K562 (cell line): ENCODE measurements around the gene GPHN. TPM values are rescaled to one million over a fixed set of nuclear protein-coding genes. Genes with fewer than 3 reads are reported as not detected.

ENCODE experiments used
- ATAC-seq: fragments of 200-7000 bp; cut with Tn5 transposase; 3 replicates; pipeline ENCODE4 v1.9.1; 2020; ENCODE audit warnings: moderate library complexity
- BruUV-seq: library from RNA; stranded (reverse); fragments of 400-500 nt; replicated peaks from 2 replicates; lab custom pipeline; 2021; lab: Mats Ljungman, UMichigan
- CTCF ChIA-PET: fragments of 300-600 bp; formaldehyde crosslinking; extraction: SDS; loops from one replicate; lab custom pipeline; 2021; ENCODE audit warnings: low intra/inter-chr PET ratio; lab: Yijun Ruan, JAX
- POLR2A ChIA-PET: fragments of 300-600, 350-650 bp; sonication (Branson Sonifier 250); formaldehyde crosslinking; extraction: SDS; loops from one replicate; lab custom pipeline; 2021; ENCODE audit warnings: antibody characterized with exemption, inconsistent platforms; lab: Yijun Ruan, JAX
- DNase-seq, 4 experiments: peaks; one replicate each; pipeline versions ENCODE4 v3.0.0 to v3.0.0-alpha.2; 2011 to 2018; ENCODE audit warnings: low spot score in 3 of 4, mixed read lengths in 3 of 4; ENCODE audit errors: extremely low read depth in 1 of 4
- FAIRE-seq: peaks from 2 replicates; lab custom pipeline; 2011; peaks lifted over from hg19 to GRCh38; lab: Jason Lieb, UNC
- H2AFZ ChIP-seq: 2 replicates; pipeline ENCODE4 v1.6.0; 2011; ENCODE audit warnings: low read depth, low read length, control low read depth, inconsistent platforms
- H3K27ac ChIP-seq: fragments of 200-600 bp; 3 replicates; pipeline ENCODE4 v1.8.0; 2011; ENCODE audit warnings: low read depth, mild to moderate bottlenecking, control low read depth, inconsistent platforms, low read length, moderate library complexity, mixed read lengths; ENCODE audit errors: extremely low read depth
- H3K27me3 ChIP-seq, 2 experiments: fragments of 300-600 bp in 1 of 2; 2 replicates in 1 of 2; 3 replicates in 1 of 2; pipeline versions ENCODE4 v1.6.0 to v1.8.0; 2011; ENCODE audit warnings: inconsistent platforms in 2 of 2, low read length in 2 of 2, mild to moderate bottlenecking in 1 of 2, mixed read lengths in 1 of 2, moderate library complexity in 1 of 2; ENCODE audit not compliant: control insufficient read depth in 2 of 2, insufficient read depth in 2 of 2
- H3K36me3 ChIP-seq: fragments of 300-600 bp; 3 replicates; pipeline ENCODE4 v1.8.0; 2011; ENCODE audit warnings: mild to moderate bottlenecking, low read length, inconsistent platforms; ENCODE audit not compliant: control insufficient read depth, insufficient read depth
- H3K4me1 ChIP-seq, 2 experiments: fragments of 200-600 bp in 1 of 2; replicated peaks in 1 of 2; 2 replicates in 1 of 2; 3 replicates in 1 of 2; pipeline versions ENCODE4 v1.5.1 to v1.8.0; 2011; ENCODE audit warnings: inconsistent platforms in 2 of 2, low read length in 2 of 2, mild to moderate bottlenecking in 1 of 2, mixed read lengths in 1 of 2, moderate library complexity in 1 of 2; ENCODE audit not compliant: control insufficient read depth in 2 of 2, insufficient read depth in 2 of 2
- H3K4me2 ChIP-seq: 2 replicates; pipeline ENCODE4 v1.6.1; 2011; ENCODE audit warnings: low read length, control low read depth, inconsistent platforms, mixed read lengths; ENCODE audit not compliant: insufficient read depth
- H3K4me3 ChIP-seq: fragments of 200-600 bp; sonication (generic), shearing (Covaris generic); 2 replicates; pipeline ENCODE4 v1.5.1; 2016; ENCODE audit warnings: control low read depth, inconsistent platforms
- H3K79me2 ChIP-seq: fragments of 200-600 bp; 3 replicates; pipeline ENCODE4 v1.8.0; 2011; ENCODE audit warnings: low read length, inconsistent platforms; ENCODE audit not compliant: control insufficient read depth, insufficient read depth
- H3K9ac ChIP-seq, 2 experiments: 2 replicates each; pipeline versions ENCODE4 v1.6.0 to v1.6.1; 2011; ENCODE audit warnings: low read depth in 2 of 2, low read length in 2 of 2, control low read depth in 1 of 2, inconsistent platforms in 1 of 2, mild to moderate bottlenecking in 1 of 2, mixed read lengths in 1 of 2; ENCODE audit not compliant: insufficient read depth in 1 of 2
- H3K9me1 ChIP-seq: one replicate; pipeline ENCODE4 v1.6.0; 2011; ENCODE audit warnings: inconsistent platforms, mild to moderate bottlenecking, low read length, moderate library complexity; ENCODE audit not compliant: control insufficient read depth, insufficient read depth
- H3K9me3 ChIP-seq: replicated peaks from 2 replicates; pipeline ENCODE4 v1.5.1; 2011; ENCODE audit warnings: low read depth, low read length, inconsistent platforms; ENCODE audit not compliant: control insufficient read depth, insufficient read depth
- H4K20me1 ChIP-seq: replicated peaks from 2 replicates; pipeline ENCODE4 v1.6.1; 2011; ENCODE audit warnings: low read length, inconsistent platforms, mixed read lengths; ENCODE audit not compliant: control insufficient read depth, insufficient read depth
- CHCHD3 ChIP-seq: fragments of 250-450 bp; sonication (Bioruptor Pico); IDR thresholded peaks from 2 replicates; pipeline ENCODE4 v2.1.2; 2022; ENCODE audit warnings: mild to moderate bottlenecking
- HOXB6 ChIP-seq: fragments of 250-450 bp; sonication (Bioruptor Pico); IDR thresholded peaks from 2 replicates; pipeline ENCODE4 v1.5.1; 2022; ENCODE audit warnings: mild to moderate bottlenecking, borderline replicate concordance
- LEF1 ChIP-seq: fragments of 450-650 bp; IDR thresholded peaks from 2 replicates; pipeline ENCODE4 v1.6.1; 2016; ENCODE audit warnings: mild to moderate bottlenecking
- MEIS2 ChIP-seq: fragments of 450-650 bp; IDR thresholded peaks from 2 replicates; pipeline ENCODE4 v1.6.1; 2014; ENCODE audit warnings: mild to moderate bottlenecking; ENCODE audit not compliant: partially characterized antibody
- PCBP1 ChIP-seq: fragments of 200-400 bp; formaldehyde crosslinking; IDR thresholded peaks from 2 replicates; pipeline ENCODE4 v1.6.1; 2018; ENCODE audit warnings: mild to moderate bottlenecking, low read depth, low read length; ENCODE audit not compliant: poor library complexity, severe bottlenecking
- ZNF143 ChIP-seq: sonication (generic); formaldehyde crosslinking; IDR thresholded peaks from 2 replicates; pipeline ENCODE4 v1.9.0; 2022; ENCODE audit warnings: mild to moderate bottlenecking, missing genetic modification reagents
- WGBS: fragments of 100-300 bp; shearing (Covaris generic); methylation state at CpG from one replicate; pipeline ENCODE4 v1.1.6; 2016; ENCODE audit warnings: low coverage, mixed read lengths; ENCODE audit not compliant: insufficient coverage; ENCODE audit errors: missing lambda C conversion rate; 5-methylcytosine and 5-hydroxymethylcytosine counted together
- in situ Hi-C: fragments of 300-500 bp; cut with MboI; formaldehyde crosslinking; loops from 4 replicates; pipeline ENCODE4 v1.15.0; 2018; ENCODE audit warnings: inconsistent platforms, mixed read lengths
- intact Hi-C: fragments of 100-400 bp; cut with micrococcal nuclease; formaldehyde crosslinking; loops from 2 replicates; pipeline ENCODE4 v1.14.2; 2022
- polyA plus RNA-seq, 8 experiments: library from polyadenylated mRNA; depleted of rRNA in 4 of 8; stranded (reverse) in 5 of 8; unstranded in 3 of 8; fragments of >200 nt; fragmentation: Nextera tagmentation in 2 of 8; fragmentation: Illumina TruSeq in 1 of 8; extraction: Ambion mirVana in 2 of 8; extraction: Trizol in 1 of 8; gene quantifications; 2 replicates each; pipeline versions ENCODE4 v1.2.1 to v1.2.3, GENCODE V29; 2011 to 2014; ENCODE audit warnings: inconsistent platforms in 1 of 8, missing spikeins in 1 of 8
- total RNA-seq, 7 experiments: library from RNA; depleted of rRNA in 6 of 7; stranded (reverse); fragments of >200 nt in 6 of 7; fragmentation: Illumina TruSeq in 2 of 7; extraction: Trizol in 2 of 7; gene quantifications; 2 replicates each; pipeline versions ENCODE4 v1.2.1 to v1.2.3, GENCODE V29; 2011 to 2021; ENCODE audit warnings: low replicate concordance in 1 of 7
- TF ChIP-seq, protein P1 (sequence below): fragments of 150-350 bp; IDR thresholded peaks from 2 replicates; pipeline ENCODE4 v1.6.1; 2014; ENCODE audit warnings: low read depth, mild to moderate bottlenecking, low read length, borderline replicate concordance
- TF ChIP-seq, protein P2 (sequence below): fragments of 250-450 bp; sonication (Bioruptor Pico); IDR thresholded peaks from 2 replicates; pipeline ENCODE4 v1.4.0; 2020; ENCODE audit warnings: mild to moderate bottlenecking

GPHN gene
- total and polyA plus RNA-seq, 9 of the 15 experiments (the other 6 are each of a cell fraction or from before 2014, with no cell fraction given) = 5.9 to 16.0 (median 11.4) TPM

DNA sequence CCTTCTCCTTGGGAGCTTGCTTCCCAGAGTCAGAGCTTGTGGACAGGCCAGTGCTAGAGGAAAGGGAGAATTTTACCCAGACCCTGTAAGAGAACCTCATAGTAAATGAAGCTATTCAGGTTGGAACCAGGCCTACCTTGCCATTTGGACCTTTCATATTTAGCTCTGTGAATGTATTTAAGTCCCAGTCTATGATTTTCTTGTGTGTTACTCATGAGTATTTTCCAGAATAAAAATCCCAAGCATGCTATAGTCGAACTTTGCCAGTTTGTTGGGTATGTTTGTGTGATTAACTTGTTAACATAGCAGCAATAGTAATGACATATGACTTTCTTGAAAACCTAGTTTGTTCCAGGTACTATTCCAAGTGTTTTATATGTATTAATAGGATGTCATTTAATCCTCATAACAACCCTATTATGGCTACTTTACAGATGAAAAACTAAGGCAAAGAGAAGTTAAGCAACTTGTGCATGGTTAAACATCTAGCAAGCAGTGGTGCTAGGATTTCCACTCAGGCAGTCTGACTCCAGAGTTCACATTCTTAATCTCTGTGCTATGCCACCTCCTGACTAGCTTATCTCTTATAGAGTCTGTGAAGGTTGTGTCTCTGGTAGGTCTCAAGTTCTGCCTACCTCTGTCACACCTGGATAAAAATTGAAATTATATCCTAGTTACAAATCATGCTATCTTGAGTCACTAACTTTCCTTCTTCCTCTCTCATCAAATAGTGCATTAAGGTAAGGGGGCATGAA lies 633.4 kb downstream of the GPHN start:
- H3K27ac ChIP-seq = no peak overlapping the region
- DNase-seq (no peak), ATAC-seq (no peak), FAIRE-seq (no peak)
- H3K9me3 ChIP-seq = no peaks in the 10 kb centered on the region
- H3K9ac ChIP-seq = no peak overlapping the region
- no peak overlapping the region for H3K4me2 ChIP-seq
- no peak for TF ChIP-seq PCBP1
- TF ChIP-seq, protein P1, sequence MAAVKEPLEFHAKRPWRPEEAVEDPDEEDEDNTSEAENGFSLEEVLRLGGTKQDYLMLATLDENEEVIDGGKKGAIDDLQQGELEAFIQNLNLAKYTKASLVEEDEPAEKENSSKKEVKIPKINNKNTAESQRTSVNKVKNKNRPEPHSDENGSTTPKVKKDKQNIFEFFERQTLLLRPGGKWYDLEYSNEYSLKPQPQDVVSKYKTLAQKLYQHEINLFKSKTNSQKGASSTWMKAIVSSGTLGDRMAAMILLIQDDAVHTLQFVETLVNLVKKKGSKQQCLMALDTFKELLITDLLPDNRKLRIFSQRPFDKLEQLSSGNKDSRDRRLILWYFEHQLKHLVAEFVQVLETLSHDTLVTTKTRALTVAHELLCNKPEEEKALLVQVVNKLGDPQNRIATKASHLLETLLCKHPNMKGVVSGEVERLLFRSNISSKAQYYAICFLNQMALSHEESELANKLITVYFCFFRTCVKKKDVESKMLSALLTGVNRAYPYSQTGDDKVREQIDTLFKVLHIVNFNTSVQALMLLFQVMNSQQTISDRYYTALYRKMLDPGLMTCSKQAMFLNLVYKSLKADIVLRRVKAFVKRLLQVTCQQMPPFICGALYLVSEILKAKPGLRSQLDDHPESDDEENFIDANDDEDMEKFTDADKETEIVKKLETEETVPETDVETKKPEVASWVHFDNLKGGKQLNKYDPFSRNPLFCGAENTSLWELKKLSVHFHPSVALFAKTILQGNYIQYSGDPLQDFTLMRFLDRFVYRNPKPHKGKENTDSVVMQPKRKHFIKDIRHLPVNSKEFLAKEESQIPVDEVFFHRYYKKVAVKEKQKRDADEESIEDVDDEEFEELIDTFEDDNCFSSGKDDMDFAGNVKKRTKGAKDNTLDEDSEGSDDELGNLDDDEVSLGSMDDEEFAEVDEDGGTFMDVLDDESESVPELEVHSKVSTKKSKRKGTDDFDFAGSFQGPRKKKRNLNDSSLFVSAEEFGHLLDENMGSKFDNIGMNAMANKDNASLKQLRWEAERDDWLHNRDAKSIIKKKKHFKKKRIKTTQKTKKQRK = no peak
- no peak for TF ChIP-seq HOXB6
- TF ChIP-seq MEIS2 = no peak
- TF ChIP-seq CHCHD3 (CRISPR knock-in tag) = no peak
- TF ChIP-seq LEF1 = no peak
- TF ChIP-seq ZNF143 (CRISPR knock-in tag) = no peak
- TF ChIP-seq, protein P2, sequence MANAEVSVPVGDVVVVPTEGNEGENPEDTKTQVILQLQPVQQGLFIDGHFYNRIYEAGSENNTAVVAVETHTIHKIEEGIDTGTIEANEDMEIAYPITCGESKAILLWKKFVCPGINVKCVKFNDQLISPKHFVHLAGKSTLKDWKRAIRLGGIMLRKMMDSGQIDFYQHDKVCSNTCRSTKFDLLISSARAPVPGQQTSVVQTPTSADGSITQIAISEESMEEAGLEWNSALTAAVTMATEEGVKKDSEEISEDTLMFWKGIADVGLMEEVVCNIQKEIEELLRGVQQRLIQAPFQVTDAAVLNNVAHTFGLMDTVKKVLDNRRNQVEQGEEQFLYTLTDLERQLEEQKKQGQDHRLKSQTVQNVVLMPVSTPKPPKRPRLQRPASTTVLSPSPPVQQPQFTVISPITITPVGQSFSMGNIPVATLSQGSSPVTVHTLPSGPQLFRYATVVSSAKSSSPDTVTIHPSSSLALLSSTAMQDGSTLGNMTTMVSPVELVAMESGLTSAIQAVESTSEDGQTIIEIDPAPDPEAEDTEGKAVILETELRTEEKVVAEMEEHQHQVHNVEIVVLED (CRISPR knock-in tag) = no peak
- BruUV-seq = no TSS peak
- in situ Hi-C loops (no loop called here), intact Hi-C loops (no loop called here)
- H3K36me3 ChIP-seq = no peaks in the 10 kb centered on the region
- 0% methylated on average over 1 of the region's 1 CpG for WGBS
- H3K79me2 ChIP-seq = no peaks in the 10 kb centered on the region
- H2AFZ ChIP-seq = no peak overlapping the region
- CTCF ChIA-PET = no interaction called here
- no peaks in the 10 kb centered on the region for H3K9me1 ChIP-seq
- POLR2A ChIA-PET = no interaction called here
- no peaks in the 10 kb centered on the region for H3K4me1 ChIP-seq
- no peaks in the 10 kb centered on the region for H3K27me3 ChIP-seq
- H4K20me1 ChIP-seq = no peaks in the 10 kb centered on the region
- no peak overlapping the region for H3K4me3 ChIP-seq
